Endothelial cell of umbilical vein (primary cell): Measurements from ENCODE around the gene C5orf58.

Experiments used
- EZH2 ChIP-seq: IDR thresholded peaks from 2 replicates; pipeline ENCODE4 v1.6.1; 2012; ENCODE audit warnings: borderline replicate concordance, low read depth, mild to moderate bottlenecking, moderate library complexity, low read length, inconsistent platforms; ENCODE audit not compliant: severe bottlenecking
- GATA2 ChIP-seq: IDR thresholded peaks from 2 replicates; pipeline ENCODE4 v1.7.0; 2011; ENCODE audit warnings: low read depth, mild to moderate bottlenecking, moderate library complexity, mixed read lengths, low read length; ENCODE audit not compliant: insufficient read length, insufficient read depth
- JUN ChIP-seq: IDR thresholded peaks from 2 replicates; pipeline ENCODE4 v1.6.1; 2011; ENCODE audit warnings: borderline replicate concordance, low read depth; ENCODE audit not compliant: insufficient read length, insufficient read depth
- MYC ChIP-seq: IDR thresholded peaks from one replicate; pipeline ENCODE4 v1.6.1; 2011; ENCODE audit warnings: mild to moderate bottlenecking, low read depth, low read length
- POLR2A ChIP-seq: IDR thresholded peaks from 2 replicates; pipeline ENCODE4 v1.6.1; 2012; ENCODE audit warnings: low read depth, mild to moderate bottlenecking, control low read depth, low read length
- TF ChIP-seq, protein P1 (sequence below), 2 donors: IDR thresholded peaks; 1 replicate in 1 of 2; 2 replicates in 1 of 2; pipeline ENCODE4 v1.5.1; 2011; ENCODE audit warnings: low read length in 2 of 2, mild to moderate bottlenecking in 2 of 2, moderate library complexity in 2 of 2, control low read depth in 1 of 2, inconsistent platforms in 1 of 2, low read depth in 1 of 2; ENCODE audit not compliant: insufficient read depth in 1 of 2; ENCODE audit errors: extremely low read depth in 1 of 2

DNA sequence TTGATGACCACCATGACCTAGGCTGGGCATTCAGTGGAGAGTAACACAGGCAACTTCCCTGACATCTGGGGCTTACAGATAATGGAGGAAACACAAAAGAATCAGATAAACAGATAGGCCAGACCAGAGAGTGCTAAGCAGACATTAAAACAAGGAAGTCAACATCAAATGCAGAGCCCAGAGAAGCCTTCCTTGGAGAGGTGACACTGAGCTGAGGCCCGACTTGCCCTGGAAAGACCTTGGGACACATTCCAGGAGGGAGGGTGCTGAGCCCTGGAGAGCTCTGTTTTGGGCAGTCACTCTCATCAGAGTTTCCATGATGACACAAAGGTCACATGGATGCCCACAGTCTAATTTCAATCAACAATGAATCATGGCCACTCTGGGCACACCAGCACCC is 31.9 kb upstream of the C5orf58 start:
- TF ChIP-seq POLR2A = no peak
- no peak for TF ChIP-seq MYC
- TF ChIP-seq, protein P1, sequence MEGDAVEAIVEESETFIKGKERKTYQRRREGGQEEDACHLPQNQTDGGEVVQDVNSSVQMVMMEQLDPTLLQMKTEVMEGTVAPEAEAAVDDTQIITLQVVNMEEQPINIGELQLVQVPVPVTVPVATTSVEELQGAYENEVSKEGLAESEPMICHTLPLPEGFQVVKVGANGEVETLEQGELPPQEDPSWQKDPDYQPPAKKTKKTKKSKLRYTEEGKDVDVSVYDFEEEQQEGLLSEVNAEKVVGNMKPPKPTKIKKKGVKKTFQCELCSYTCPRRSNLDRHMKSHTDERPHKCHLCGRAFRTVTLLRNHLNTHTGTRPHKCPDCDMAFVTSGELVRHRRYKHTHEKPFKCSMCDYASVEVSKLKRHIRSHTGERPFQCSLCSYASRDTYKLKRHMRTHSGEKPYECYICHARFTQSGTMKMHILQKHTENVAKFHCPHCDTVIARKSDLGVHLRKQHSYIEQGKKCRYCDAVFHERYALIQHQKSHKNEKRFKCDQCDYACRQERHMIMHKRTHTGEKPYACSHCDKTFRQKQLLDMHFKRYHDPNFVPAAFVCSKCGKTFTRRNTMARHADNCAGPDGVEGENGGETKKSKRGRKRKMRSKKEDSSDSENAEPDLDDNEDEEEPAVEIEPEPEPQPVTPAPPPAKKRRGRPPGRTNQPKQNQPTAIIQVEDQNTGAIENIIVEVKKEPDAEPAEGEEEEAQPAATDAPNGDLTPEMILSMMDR (IDR thresholded peaks at IDR 0.05; ENCODE audit: extremely low read depth in 1 of 2, insufficient read depth in 1 of 2, low read depth in 1 of 2, low read length in 2 of 2) = no peak
- no peak for TF ChIP-seq EZH2
- no peak for TF ChIP-seq GATA2
- TF ChIP-seq JUN = no peak
